ENCODE results near the gene OVCH2.

DNA sequence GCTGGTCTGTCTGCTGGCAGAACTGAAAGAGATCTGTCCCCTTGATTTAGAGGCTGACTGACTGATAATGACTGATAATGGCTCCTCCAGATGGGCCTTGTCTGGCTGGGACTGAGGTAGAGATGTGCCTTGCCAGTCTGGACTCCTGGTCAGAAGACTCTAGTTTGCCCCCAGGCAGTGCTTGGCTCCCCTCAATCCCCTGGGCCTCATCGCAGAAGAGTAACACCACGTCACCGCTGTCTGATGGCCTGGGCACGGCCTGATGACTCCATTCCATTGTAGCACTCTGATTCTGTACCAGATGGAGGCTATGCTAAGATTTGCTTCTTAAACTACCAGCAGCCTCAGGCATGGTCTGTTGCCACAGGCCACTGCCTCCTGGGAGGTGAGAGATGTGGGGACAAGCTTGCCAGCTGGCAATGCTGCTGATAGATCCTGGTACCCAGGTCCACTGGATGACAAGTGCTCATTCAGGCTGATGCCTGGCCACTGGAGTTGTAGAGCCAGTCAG, 52.0 kb downstream of the OVCH2 start:
- TF ChIP-seq CTCF (IDR thresholded peaks at IDR 0.05) (no peak), POLR2A (IDR thresholded peaks at IDR 0.05) (no peak), POLR2AphosphoS5 (IDR thresholded peaks at IDR 0.05) (no peak)

Measured in gastroesophageal sphincter (tissue), 3 donors.